D721Med (cell line): ENCODE data around the gene CAMK2D.

Experiments used
- DNase-seq: peaks from one replicate; pipeline ENCODE4 v3.0.0; 2011; ENCODE audit warnings: low spot score; ENCODE audit not compliant: insufficient read length
- FAIRE-seq: peaks from 2 replicates; lab custom pipeline; 2011; peaks lifted over from hg19 to GRCh38; lab: Jason Lieb, UNC
- CTCF ChIP-seq: IDR thresholded peaks from 2 replicates; pipeline ENCODE4 v1.5.1; 2012; ENCODE audit warnings: mild to moderate bottlenecking, control low read depth; ENCODE audit not compliant: insufficient read depth; ENCODE audit errors: missing control alignments

Gene CAMK2D

GRCh38 chr4:113564493-113564892, 197.0 kb downstream of the CAMK2D start:
- FAIRE-seq (no peak), DNase-seq (no peak)
- TF ChIP-seq CTCF: no peak

- FAIRE-seq (no peak), DNase-seq (no peak)
- TF ChIP-seq CTCF: no peak
These were observed 197.7 kb downstream of the CAMK2D start for GRCh38 chr4:113563691-113564378.

GRCh38 chr4:113561758-113562157, 199.8 kb downstream of the CAMK2D start:
- no peak for FAIRE-seq
- DNase-seq: no peak
- no peak for TF ChIP-seq CTCF

GRCh38 chr4:113561092-113561491, 200.4 kb downstream of the CAMK2D start:
- no peak for FAIRE-seq
- DNase-seq: no peak
- TF ChIP-seq CTCF: no peak

GRCh38 chr4:113560579-113560978, 201.0 kb downstream of the CAMK2D start:
- no peak for TF ChIP-seq CTCF
- FAIRE-seq: no peak
- DNase-seq: no peak

- no peak for TF ChIP-seq CTCF
- DNase-seq (no peak), FAIRE-seq (no peak)
These were observed 201.6 kb downstream of the CAMK2D start for GRCh38 chr4:113559947-113560346.

GRCh38 chr4:113556382-113557134, 205.0 kb downstream of the CAMK2D start:
- no peak for FAIRE-seq

More at GRCh38 chr4:113556382-113557134, 205.0 kb downstream of the CAMK2D start:
- TF ChIP-seq CTCF: no peak
- DNase-seq: no peak
